SK-N-MC (cell line): Measurements from ENCODE around the gene OR4D2.
A peak's percentile ranks its signal among the peaks of the same experiment; 100 is the strongest.

ENCODE experiments used
- EZH2 ChIP-seq: fragments of 200-600 bp; sonication (generic); IDR thresholded peaks from one replicate; pipeline ENCODE4 v1.6.1; 2017; ENCODE audit warnings: antibody characterized with exemption
- POLR2AphosphoS5 ChIP-seq: IDR thresholded peaks from 2 replicates; pipeline ENCODE4 v1.6.1; 2012; ENCODE audit warnings: mild to moderate bottlenecking, low read depth, low read length, borderline replicate concordance

- peak; percentile 87 for TF ChIP-seq POLR2AphosphoS5
- TF ChIP-seq EZH2: no peak
Measured at GRCh38 chr17:58219007-58219788, 52.4 kb downstream of the OR4D2 start, which contains the start of gene MKS1.
